IPS-18a (cell line): ENCODE measurements around the gene PLA2R1.
A peak's percentile ranks its signal among the peaks of the same experiment; 100 is the strongest.

Source experiments
- H3K27ac ChIP-seq: one replicate; pipeline ENCODE4 v1.5.1; 2013; ENCODE audit warnings: low read length
- H3K27me3 ChIP-seq: one replicate; pipeline ENCODE4 v1.6.1; 2013; ENCODE audit warnings: mild to moderate bottlenecking, low read length; ENCODE audit not compliant: control insufficient read depth, insufficient read depth
- H3K36me3 ChIP-seq: one replicate; pipeline ENCODE4 v1.6.1; 2013; ENCODE audit warnings: low read depth, low read length; ENCODE audit not compliant: control insufficient read depth
- H3K4me1 ChIP-seq: one replicate; pipeline ENCODE4 v1.6.1; 2013; ENCODE audit warnings: low read depth, low read length; ENCODE audit not compliant: control insufficient read depth
- H3K4me3 ChIP-seq: one replicate; pipeline ENCODE4 v1.5.1; 2013; ENCODE audit warnings: low read length
- H3K9ac ChIP-seq: one replicate; pipeline ENCODE4 v1.6.1; 2013; ENCODE audit warnings: mild to moderate bottlenecking, low read length, moderate library complexity
- H3K9me3 ChIP-seq: one replicate; pipeline ENCODE4 v1.6.1; 2013; ENCODE audit warnings: low read depth, low read length; ENCODE audit not compliant: control insufficient read depth

PLA2R1 gene

GRCh38 chr2:159916511-159916910, 145.9 kb downstream of the PLA2R1 start:
- Histone ChIP-seq H3K4me1 (no peaks in the 10 kb centered on the region), H3K36me3 (no peaks in the 10 kb centered on the region), H3K4me3 (no peak overlapping the region), H3K9me3 (no peaks in the 10 kb centered on the region), H3K27ac (no peak overlapping the region), H3K27me3 (peaks cover 7% of the 10 kb centered on the region), H3K9ac (no peak overlapping the region)

GRCh38 chr2:159913900-159914299, 148.5 kb downstream of the PLA2R1 start:
- no peaks in the 10 kb centered on the region for H3K27me3 ChIP-seq
- no peaks in the 10 kb centered on the region for H3K9me3 ChIP-seq
- H3K4me1 ChIP-seq: no peaks in the 10 kb centered on the region
- no peaks in the 10 kb centered on the region for H3K36me3 ChIP-seq
- H3K27ac ChIP-seq: no peak overlapping the region
- H3K4me3 ChIP-seq: no peak overlapping the region
- H3K9ac ChIP-seq: no peak overlapping the region

DNA sequence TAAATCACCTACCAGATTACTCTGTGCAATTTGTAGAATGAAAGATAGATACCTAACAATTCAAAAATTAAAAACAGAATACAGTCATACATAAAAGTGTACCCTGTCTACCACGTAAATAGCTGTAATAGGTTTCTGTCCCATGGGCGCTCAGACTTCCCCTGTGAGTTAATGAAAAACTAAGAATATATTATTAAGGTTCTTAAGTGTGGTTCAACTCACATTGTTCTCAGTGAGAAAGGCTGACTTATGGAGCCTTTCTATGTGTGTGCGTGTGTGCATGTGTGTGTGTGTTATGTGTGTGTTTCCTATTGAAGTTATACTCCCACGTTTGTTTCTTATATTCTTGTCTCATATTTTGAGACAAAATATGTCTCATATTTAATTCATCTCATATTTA, 149.8 kb downstream of the PLA2R1 start:
- no peaks in the 10 kb centered on the region for H3K27me3 ChIP-seq
- H3K4me1 ChIP-seq: no peaks in the 10 kb centered on the region
- no peak overlapping the region for H3K27ac ChIP-seq
- no peaks in the 10 kb centered on the region for H3K36me3 ChIP-seq
- H3K9ac ChIP-seq: no peak overlapping the region
- H3K4me3 ChIP-seq: no peak overlapping the region
- no peaks in the 10 kb centered on the region for H3K9me3 ChIP-seq

DNA sequence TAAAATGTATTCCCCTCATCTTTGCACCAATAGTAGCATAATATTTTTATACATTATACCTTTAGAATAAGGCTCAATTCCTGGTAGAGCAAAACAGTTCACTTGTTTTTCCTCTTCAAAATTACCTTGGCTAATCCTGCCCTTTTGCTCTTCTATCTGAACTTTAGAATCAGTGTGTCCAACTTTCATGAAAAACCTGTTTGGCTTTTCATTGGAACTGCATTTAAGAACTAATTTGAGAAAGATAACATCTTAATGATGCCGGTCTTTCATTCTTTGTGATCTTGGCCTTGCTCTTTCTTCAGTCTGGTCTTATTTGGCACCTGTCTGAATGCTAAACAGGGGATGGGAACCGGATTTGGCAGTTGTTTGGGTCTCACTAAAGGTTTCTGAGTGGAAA, 151.5 kb downstream of the PLA2R1 start:
- no peak overlapping the region for H3K27ac ChIP-seq
- no peaks in the 10 kb centered on the region for H3K4me1 ChIP-seq
- H3K27me3 ChIP-seq: no peaks in the 10 kb centered on the region
- H3K9me3 ChIP-seq: no peaks in the 10 kb centered on the region
- H3K4me3 ChIP-seq: no peak overlapping the region
- no peaks in the 10 kb centered on the region for H3K36me3 ChIP-seq
- H3K9ac ChIP-seq: no peak overlapping the region

- no peaks in the 10 kb centered on the region for H3K9me3 ChIP-seq
These were observed 153.8 kb downstream of the PLA2R1 start for GRCh38 chr2:159908623-159909022.

DNA sequence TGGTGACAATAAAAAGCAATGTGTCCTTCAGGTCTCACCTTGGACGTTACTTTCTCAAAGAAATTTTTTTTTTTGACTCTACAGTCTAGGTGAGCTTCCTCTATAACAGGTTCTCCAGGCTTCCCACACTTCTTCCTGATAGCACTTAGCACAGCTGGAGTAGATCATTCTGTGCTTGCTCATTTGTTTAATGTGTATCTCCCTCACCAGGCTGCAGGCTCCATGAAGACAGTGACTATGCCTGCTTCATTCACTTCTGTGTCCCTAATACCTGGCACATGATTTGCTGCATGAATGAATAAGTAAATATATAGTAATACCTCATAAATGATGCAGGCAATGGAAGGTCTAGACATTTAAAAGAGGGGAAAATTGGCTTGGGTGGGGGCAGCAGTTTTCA, 154.5 kb downstream of the PLA2R1 start:
- Histone ChIP-seq H3K27me3 (peaks cover 25% of the 10 kb centered on the region), H3K4me1 (no peaks in the 10 kb centered on the region)

More at GRCh38 chr2:159908623-159909022, 153.8 kb downstream of the PLA2R1 start:
- no peak overlapping the region for H3K9ac ChIP-seq
- H3K36me3 ChIP-seq: no peaks in the 10 kb centered on the region
- no peaks in the 10 kb centered on the region for H3K4me1 ChIP-seq
- no peak overlapping the region for H3K27ac ChIP-seq
- H3K27me3 ChIP-seq: peaks cover 18% of the 10 kb centered on the region
- H3K4me3 ChIP-seq: no peak overlapping the region

DNA sequence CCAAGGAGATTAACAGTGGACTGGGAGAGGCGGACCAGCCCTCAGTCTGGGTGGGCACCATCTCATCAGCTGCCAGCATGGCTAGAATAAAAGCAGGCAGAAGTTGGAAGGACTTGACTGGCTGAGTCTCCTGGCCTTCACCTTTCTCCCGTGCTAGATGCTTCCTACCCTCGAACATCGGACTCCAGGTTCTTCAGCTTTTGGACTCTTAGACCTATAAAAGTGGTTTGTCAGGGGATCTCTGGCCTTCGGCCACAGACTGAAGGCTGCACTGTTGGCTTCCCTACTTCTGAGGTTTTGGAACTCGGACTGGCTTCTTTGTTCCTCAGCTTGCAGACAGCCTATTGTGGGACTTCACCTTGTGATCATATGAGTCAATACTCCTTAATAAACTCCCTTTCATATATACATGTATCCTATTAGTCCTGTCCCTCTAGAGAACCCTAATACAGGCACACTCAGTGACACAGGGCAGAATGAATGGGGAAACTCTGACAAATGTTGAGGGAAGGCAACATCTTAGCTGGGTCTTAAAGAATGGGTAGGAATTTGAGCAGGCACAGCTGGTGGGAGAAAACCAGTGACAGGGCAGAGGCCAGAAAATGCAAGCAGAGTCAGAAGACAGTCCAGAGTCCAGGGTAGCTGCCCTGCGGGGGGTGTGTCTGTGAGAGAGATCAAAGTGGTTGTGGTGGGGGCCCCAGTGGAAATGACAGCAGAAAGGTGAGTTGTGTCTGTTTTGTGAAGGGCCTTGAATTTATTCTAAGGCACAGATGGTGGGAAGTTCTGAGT, 156.3 kb downstream of the PLA2R1 start:
- Histone ChIP-seq H3K27me3 (peaks cover 32% of the 10 kb centered on the region), H3K9me3 (no peaks in the 10 kb centered on the region), H3K36me3 (no peaks in the 10 kb centered on the region), H3K4me1 (no peaks in the 10 kb centered on the region), H3K9ac (no peak overlapping the region), H3K27ac (no peak overlapping the region), H3K4me3 (no peak overlapping the region)

More for the DNA sequence above, 154.5 kb downstream of the PLA2R1 start:
- Histone ChIP-seq H3K36me3 (no peaks in the 10 kb centered on the region), H3K9ac (no peak overlapping the region), H3K4me3 (no peak overlapping the region), H3K27ac (no peak overlapping the region), H3K9me3 (no peaks in the 10 kb centered on the region)

DNA sequence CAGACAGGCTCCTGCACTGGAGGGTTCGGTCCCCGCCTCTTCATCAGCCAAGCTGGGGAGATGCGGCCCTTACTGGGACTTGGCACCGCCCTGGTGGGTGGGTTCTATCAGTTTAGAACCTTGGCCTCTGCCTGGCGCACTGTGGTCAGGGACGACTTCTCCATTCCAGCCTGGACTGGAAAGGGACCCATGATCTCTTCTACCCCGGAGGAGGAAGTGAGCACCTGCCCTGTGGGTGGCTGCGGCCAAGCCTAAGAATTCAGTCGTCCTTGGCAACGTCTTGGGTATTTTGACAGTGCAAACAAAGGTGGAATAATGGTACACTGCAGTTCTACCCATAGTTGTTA, 157.5 kb downstream of the PLA2R1 start:
- Histone ChIP-seq H3K27me3 (peaks cover 32% of the 10 kb centered on the region), H3K4me3 (peak overlapping the region; percentile 76), H3K9ac (no peak overlapping the region), H3K36me3 (no peaks in the 10 kb centered on the region), H3K27ac (no peak overlapping the region), H3K4me1 (no peaks in the 10 kb centered on the region), H3K9me3 (no peaks in the 10 kb centered on the region)

DNA sequence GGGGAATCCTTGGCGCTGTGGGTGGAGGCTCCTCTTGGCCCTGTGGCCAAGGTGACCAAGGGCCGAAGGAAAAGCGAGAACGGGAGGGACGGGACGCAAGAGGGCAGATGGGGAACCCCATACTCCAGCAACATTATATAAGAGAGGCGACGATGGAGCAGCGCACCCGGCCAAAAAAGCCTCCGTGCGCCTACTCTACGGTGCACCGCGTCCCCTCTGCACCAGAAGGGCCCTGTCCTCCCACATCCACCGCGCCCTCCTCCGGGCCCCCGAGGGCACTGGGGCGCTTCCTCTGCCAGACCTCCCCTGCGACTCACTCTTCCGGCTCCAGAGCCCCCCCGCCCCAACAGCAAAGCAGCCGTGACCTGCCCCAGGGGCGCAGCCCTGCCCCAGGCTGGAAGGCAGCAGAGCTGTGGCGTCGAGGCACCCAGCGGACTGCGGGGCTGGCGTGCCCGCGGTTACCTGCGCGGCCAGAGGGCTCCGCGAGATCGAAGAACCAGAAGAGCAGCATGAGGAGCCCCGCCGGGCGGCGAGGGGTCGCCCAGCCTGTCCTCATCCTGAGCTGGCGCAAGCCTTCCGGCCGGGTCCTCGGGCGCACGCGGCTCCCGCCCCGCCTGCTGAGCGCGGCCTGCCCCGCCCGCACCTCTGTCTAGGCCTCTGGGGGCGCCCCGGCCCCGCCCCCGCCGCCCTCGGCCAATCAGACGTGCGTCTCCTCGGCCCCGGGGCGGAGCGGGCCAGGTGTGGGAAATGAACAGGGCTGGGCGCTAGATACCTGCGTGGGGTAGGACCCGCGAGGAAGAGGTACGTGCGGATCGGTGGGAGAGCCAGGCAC, 158.1 kb downstream of the PLA2R1 start, which contains the start of gene LY75:
LY75 (minus strand) TSS at position 630 of the 832 bp plus-strand sequence.
- H3K27me3 ChIP-seq: peaks cover 32% of the 10 kb centered on the region
- no peaks in the 10 kb centered on the region for H3K36me3 ChIP-seq
- peak within 1 kb of the TSS; percentile 58 for H3K9ac ChIP-seq
- H3K4me3 ChIP-seq: peak within 1 kb of the TSS; percentile 76
- no peaks in the 10 kb centered on the region for H3K9me3 ChIP-seq
- no peak within 1 kb of the TSS for H3K27ac ChIP-seq
- no peaks in the 10 kb centered on the region for H3K4me1 ChIP-seq

DNA sequence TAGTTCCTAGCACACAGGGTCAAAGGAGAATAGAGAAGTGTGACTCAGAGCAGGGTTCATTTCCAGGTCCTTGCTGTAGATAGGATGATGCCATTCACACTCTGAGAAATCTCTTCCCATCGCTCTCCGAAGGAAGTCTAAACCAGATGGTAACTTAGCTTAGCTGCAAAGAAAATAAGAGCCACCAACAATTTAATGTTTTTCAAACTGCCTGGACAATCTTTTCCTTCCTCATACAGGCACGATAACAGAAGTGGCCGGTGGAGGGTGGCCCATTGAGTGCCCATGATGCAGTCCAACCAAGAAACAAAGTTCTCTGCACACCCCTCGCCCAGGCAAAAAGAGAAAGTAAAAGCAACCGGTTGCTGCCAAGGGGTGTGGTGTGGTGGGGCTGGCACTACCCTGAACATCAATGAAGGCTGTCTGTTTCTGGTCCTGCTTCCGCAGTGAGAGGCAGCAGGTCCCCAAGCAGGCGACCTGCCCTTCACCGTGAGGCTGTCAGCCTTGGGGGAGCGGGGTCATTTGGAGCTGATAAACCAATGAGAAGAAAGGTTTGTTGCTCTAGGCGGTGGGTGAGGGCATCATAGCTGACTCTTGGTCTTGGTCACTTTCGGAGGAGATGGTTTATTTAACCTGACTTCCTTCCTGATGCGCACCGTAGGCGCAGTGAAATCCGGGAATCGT, 158.8 kb downstream of the PLA2R1 start:
- H3K4me1 ChIP-seq: no peaks in the 10 kb centered on the region
- H3K27ac ChIP-seq: no peak overlapping the region
- H3K4me3 ChIP-seq: peak overlapping the region; percentile 76
- peaks cover 32% of the 10 kb centered on the region for H3K27me3 ChIP-seq
- no peaks in the 10 kb centered on the region for H3K9me3 ChIP-seq
- H3K9ac ChIP-seq: no peak overlapping the region
- no peaks in the 10 kb centered on the region for H3K36me3 ChIP-seq

DNA sequence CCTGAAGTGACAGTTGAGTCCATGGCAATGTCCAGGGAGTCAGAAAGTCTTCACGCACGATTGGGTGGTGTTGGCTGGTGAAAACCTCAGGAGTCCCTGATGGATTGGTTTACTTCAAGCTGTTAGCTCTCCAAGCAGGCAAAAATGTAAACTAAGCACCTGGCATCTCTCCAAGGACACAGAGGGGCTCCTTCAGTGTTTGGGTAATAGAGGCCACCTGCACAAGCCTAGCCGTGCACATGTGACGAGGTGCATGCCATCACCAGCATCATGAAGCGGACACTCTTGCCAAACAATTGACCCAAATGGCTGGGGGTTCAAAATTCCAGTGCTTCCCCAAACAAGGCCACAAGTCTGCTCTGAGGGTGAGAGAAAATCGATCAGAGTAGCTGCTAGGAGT, 159.7 kb downstream of the PLA2R1 start:
- Histone ChIP-seq H3K9ac (no peak overlapping the region), H3K4me1 (no peaks in the 10 kb centered on the region), H3K27ac (no peak overlapping the region), H3K36me3 (no peaks in the 10 kb centered on the region), H3K27me3 (peaks cover 32% of the 10 kb centered on the region), H3K9me3 (no peaks in the 10 kb centered on the region), H3K4me3 (no peak overlapping the region)
